ENCODE measurements around the gene RS1. TPM values are rescaled to one million over a fixed set of nuclear protein-coding genes. Genes with fewer than 3 reads are reported as not detected.

Gene RS1
- total RNA-seq, 1 donor from 2014 or later = not detected

DNA sequence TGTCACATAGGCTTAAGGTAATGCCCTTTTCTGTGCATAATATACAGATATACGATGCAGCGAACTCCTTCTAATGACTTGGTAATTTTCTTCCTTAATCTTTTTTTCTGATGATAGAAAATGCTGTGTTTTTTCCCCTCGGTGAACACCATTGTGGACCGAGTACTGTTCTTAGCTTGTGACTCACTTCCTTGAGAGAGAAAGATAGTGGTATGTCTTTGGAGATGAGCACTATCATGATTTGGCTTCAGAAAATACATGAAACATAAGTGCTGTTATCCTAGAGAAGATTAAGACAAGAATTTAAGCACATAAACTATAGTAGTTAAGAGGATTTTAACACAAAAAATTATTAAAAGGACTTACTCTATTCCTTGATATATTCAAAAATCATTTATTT, 63.9 kb downstream of the RS1 start:
- no peak for DNase-seq (ENCODE audit: low read depth)

DNA sequence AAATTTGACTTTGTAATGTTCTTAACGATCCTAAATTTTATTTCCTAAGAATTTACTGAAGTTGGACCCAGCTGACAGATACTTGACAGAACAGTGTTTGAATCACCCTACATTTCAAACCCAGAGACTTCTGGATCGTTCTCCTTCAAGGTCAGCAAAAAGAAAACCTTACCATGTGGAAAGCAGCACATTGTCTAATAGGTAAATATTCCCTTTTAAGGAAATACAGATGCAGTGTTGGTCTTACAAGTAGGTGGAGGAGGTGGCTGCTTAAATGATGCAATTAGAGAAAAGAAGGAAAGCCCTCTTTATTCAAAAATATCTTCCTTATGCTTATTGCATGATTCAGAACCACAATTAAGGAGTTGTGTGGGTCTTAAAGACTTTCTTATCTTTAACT, 73.5 kb downstream of the RS1 start:
- DNase-seq (ENCODE audit: low read depth) = no peak

DNA sequence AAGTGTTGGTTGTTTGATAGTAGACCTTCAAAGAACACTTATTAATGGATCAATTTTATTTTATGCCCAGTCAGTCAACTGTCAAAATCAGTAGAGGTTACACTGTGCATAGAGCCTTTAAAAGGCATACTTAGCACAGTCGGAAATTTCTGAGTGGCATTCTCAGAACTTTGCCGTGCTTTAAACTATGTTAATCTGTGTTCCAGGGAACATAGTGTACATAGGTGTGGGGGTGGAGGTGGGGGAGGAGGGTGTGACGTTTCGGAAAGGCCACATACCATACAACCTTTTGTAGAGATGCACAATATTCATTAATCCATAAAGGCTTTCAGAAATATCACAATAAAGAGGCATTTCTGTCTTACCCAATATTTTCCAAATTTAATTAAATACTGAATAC, 75.8 kb downstream of the RS1 start:
- no peak for DNase-seq (ENCODE audit: low read depth)

DNA sequence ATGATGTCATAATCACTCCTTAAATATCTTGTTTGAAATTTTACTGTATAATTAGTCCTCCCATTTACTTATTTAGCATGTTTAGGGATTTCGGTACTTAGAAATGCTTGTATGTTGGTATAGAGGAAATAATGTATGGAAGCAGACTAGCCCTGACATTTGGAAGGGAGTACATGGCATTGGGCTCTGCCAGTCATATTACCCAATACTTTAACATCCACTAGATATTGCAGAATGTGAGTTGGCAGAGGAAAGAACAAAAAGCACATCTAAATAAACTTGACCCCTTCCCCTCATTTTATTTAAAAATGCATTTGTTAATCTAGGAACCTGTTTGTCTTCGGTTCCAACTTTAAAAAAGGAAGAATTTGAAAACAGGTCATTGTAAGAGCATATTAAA, 77.8 kb downstream of the RS1 start:
- DNase-seq (ENCODE audit: low read depth) = no peak

DNA sequence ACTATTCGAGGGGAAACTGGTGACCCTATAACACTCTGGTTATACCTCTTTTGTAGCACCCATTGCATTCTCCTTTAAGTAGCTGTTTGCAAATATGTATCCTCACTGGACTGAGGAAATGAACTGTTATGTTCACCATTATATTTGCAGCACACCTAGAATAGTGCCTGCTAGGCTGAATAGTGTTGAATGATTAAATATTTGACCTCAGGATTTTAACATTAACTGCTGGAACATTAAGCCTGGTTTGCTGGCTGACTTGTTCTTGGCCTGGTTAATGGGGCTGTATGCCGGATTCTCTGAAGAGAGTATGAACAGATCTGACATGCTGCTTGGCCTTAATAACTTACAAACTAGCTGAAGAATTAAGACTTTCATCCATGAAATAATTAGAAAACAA, 80.1 kb downstream of the RS1 start:
- DNase-seq (ENCODE audit: low read depth) = no peak

Other genes with a start within 250 kb of the RS1 start
- 4.9 and 5.0 TPM in 2 replicates for gene CDKL5, start 246.5 kb downstream of the RS1 start, total RNA-seq
- 1.0 and 1.2 TPM in 2 replicates for gene PPEF1, start 35.5 kb upstream of the RS1 start, total RNA-seq

Data from myocyte (in vitro differentiated cells).